Neural crest cell (in vitro differentiated cells): ENCODE data around the gene AGA. TPM values are rescaled to one million over a fixed set of nuclear protein-coding genes. Genes with fewer than 3 reads are reported as not detected.

Experiments used
- DNase-seq: peaks from one replicate; pipeline ENCODE4 v3.0.0; 2021; ENCODE audit warnings: low read depth, mixed read lengths, low spot score
- H3K27ac Mint-ChIP-seq: one replicate; pipeline ENCODE4 v1.8.0; 2021; ENCODE audit warnings: mild to moderate bottlenecking, mixed read lengths; ENCODE audit not compliant: unreplicated experiment
- H3K27me3 Mint-ChIP-seq: 2 replicates; pipeline ENCODE4 v1.8.0; 2021; ENCODE audit warnings: low read depth, mild to moderate bottlenecking, mixed read lengths
- H3K36me3 Mint-ChIP-seq: 2 replicates; pipeline ENCODE4 v1.8.0; 2021; ENCODE audit warnings: low read depth, mild to moderate bottlenecking, mixed read lengths
- H3K4me1 Mint-ChIP-seq: 2 replicates; pipeline ENCODE4 v1.8.0; 2021; ENCODE audit warnings: mixed read lengths
- H3K4me3 Mint-ChIP-seq: one replicate; pipeline ENCODE4 v1.8.0; 2021; ENCODE audit warnings: mild to moderate bottlenecking, mixed read lengths
- H3K9me3 Mint-ChIP-seq: 2 replicates; pipeline ENCODE4 v1.8.0; 2021; ENCODE audit warnings: mixed read lengths
- CTCF ChIP-seq: fragments of 200-600 bp; sonication (generic); conservative IDR thresholded peaks from 2 replicates; pipeline ENCODE4 v1.5.0; 2021; ENCODE audit warnings: antibody characterized with exemption, mild to moderate bottlenecking
- total RNA-seq: library from RNA; stranded (reverse); gene quantifications from 2 replicates; pipeline ENCODE4 v1.2.1, GENCODE V29; 2021

AGA gene
- total RNA-seq, 1 donor from 2014 or later: 12.3 TPM

- DNase-seq: no peak
- H3K27me3 Mint-ChIP-seq: no peaks in the 10 kb centered on the region
- no peak overlapping the region for H3K27ac Mint-ChIP-seq
- H3K36me3 Mint-ChIP-seq: peaks cover 12% of the 10 kb centered on the region
- TF ChIP-seq CTCF: no peak
- H3K4me3 Mint-ChIP-seq: no peak overlapping the region
- no peaks in the 10 kb centered on the region for H3K9me3 Mint-ChIP-seq
- no peaks in the 10 kb centered on the region for H3K4me1 Mint-ChIP-seq
These were observed 7.6 kb downstream of the AGA start for GRCh38 chr4:177434667-177435066.

- no peak overlapping the region for H3K27ac Mint-ChIP-seq
- H3K4me3 Mint-ChIP-seq: no peak overlapping the region
- peaks cover 2% of the 10 kb centered on the region for H3K9me3 Mint-ChIP-seq
- no peak for DNase-seq
- TF ChIP-seq CTCF: no peak
- no peaks in the 10 kb centered on the region for H3K27me3 Mint-ChIP-seq
- H3K36me3 Mint-ChIP-seq: peaks cover 7% of the 10 kb centered on the region
- peaks cover 4% of the 10 kb centered on the region for H3K4me1 Mint-ChIP-seq
These were observed 15.0 kb downstream of the AGA start for GRCh38 chr4:177427192-177427591.

GRCh38 chr4:177419434-177419833, 22.8 kb downstream of the AGA start:
- Mint-ChIP-seq H3K4me3 (no peak overlapping the region), H3K27ac (no peak overlapping the region), H3K4me1 (no peaks in the 10 kb centered on the region), H3K27me3 (no peaks in the 10 kb centered on the region), H3K36me3 (peaks cover 9% of the 10 kb centered on the region), H3K9me3 (peaks cover 24% of the 10 kb centered on the region)
- TF ChIP-seq CTCF: no peak
- no peak for DNase-seq

GRCh38 chr4:177413656-177414055, 28.6 kb downstream of the AGA start:
- DNase-seq: no peak
- H3K4me3 Mint-ChIP-seq: no peak overlapping the region
- H3K36me3 Mint-ChIP-seq: no peaks in the 10 kb centered on the region
- no peak for TF ChIP-seq CTCF
- H3K27me3 Mint-ChIP-seq: no peaks in the 10 kb centered on the region
- H3K27ac Mint-ChIP-seq: no peak overlapping the region
- H3K4me1 Mint-ChIP-seq: no peaks in the 10 kb centered on the region
- peaks cover 12% of the 10 kb centered on the region for H3K9me3 Mint-ChIP-seq

- Mint-ChIP-seq H3K27me3 (no peaks in the 10 kb centered on the region), H3K27ac (no peak overlapping the region), H3K4me3 (no peak overlapping the region), H3K36me3 (no peaks in the 10 kb centered on the region), H3K4me1 (no peaks in the 10 kb centered on the region), H3K9me3 (peaks cover 12% of the 10 kb centered on the region)
- TF ChIP-seq CTCF: no peak
- no peak for DNase-seq
These were observed 29.2 kb downstream of the AGA start for GRCh38 chr4:177413076-177413475.

GRCh38 chr4:177411996-177412395, 30.2 kb downstream of the AGA start:
- H3K4me3 Mint-ChIP-seq: no peak overlapping the region
- H3K4me1 Mint-ChIP-seq: no peaks in the 10 kb centered on the region
- peaks cover 3% of the 10 kb centered on the region for H3K36me3 Mint-ChIP-seq
- H3K27me3 Mint-ChIP-seq: no peaks in the 10 kb centered on the region
- peaks cover 17% of the 10 kb centered on the region for H3K9me3 Mint-ChIP-seq
- no peak for DNase-seq
- no peak overlapping the region for H3K27ac Mint-ChIP-seq
- no peak for TF ChIP-seq CTCF
